T follicular helper cell (primary cell): ENCODE measurements around the gene PRRC2A.

Source experiments
- DNase-seq: peaks from one replicate; pipeline ENCODE4 v3.0.0-alpha.2; 2020; ENCODE audit warnings: low read depth
- total RNA-seq, 2 experiments: gene quantifications; one replicate each; lab custom pipeline; 2026; lab: John Stamatoyannopoulos, UW

Gene PRRC2A
- total RNA-seq = 301 to 302 reads per million in 2 experiments

DNA sequence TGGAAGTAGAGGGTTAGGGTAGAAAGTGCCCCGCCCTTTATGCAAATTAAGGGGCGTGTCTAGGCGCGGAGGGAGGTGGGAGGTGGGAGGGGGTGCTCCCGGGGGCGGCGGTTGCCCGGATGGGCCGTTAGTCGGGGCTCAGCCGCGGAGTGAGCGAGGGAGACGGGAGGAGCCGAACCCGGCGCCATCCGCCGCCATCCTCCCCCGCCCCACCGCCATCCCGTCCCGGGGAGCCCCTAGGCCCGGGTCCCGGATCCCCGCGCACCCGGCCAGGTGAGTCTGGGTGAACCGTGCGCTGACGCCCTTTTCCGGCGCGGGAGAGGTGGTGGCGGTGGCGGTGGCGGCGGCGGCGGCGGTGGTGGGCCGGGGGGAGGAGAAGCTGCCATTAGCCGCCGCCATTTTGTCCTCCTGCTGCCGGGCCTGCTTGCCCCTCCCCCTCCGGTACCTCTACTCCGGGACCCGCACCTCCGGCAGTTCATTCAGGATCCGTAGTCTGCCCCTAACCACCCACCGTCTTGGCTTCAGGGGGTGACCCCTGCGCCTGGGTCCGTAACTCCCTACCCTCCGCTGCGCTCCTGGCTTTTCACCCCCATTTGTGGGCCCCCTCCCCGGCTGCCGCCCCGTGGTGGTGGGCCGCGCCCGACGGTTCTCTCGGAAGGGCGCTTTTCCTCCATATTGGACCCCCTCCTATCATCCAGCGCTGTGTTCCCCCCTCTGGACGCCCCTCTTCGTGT, at the start of gene PRRC2A:
TSS of gene PRRC2A (plus strand) at position 130 of the 734 bp plus-strand sequence. CDS start 2,075 bp downstream, outside the sequence.
- peak; percentile 73 for DNase-seq

DNA sequence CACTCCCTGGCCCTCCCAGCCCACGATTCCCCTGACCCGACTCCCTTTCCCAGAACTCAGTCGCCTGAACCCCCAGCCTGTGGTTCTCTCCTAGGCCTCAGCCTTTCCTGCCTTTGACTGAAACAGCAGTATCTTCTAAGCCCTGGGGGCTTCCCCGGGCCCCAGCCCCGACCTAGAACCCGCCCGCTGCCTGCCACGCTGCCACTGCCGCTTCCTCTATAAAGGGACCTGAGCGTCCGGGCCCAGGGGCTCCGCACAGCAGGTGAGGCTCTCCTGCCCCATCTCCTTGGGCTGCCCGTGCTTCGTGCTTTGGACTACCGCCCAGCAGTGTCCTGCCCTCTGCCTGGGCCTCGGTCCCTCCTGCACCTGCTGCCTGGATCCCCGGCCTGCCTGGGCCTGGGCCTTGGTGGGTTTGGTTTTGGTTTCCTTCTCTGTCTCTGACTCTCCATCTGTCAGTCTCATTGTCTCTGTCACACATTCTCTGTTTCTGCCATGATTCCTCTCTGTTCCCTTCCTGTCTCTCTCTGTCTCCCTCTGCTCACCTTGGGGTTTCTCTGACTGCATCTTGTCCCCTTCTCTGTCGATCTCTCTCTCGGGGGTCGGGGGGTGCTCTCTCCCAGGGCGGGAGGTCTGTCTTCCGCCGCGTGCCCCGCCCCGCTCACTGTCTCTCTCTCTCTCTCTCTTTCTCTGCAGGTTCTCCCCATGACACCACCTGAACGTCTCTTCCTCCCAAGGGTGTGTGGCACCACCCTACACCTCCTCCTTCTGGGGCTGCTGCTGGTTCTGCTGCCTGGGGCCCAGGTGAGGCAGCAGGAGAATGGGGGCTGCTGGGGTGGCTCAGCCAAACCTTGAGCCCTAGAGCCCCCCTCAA, 48.2 kb upstream of the PRRC2A start, which contains the start of gene LTA:
TSS of gene LTA (plus strand) at position 249 of the 871 bp plus-strand sequence. CDS start at position 703, 454 bp downstream.
- DNase-seq = peak; percentile 64

DNA sequence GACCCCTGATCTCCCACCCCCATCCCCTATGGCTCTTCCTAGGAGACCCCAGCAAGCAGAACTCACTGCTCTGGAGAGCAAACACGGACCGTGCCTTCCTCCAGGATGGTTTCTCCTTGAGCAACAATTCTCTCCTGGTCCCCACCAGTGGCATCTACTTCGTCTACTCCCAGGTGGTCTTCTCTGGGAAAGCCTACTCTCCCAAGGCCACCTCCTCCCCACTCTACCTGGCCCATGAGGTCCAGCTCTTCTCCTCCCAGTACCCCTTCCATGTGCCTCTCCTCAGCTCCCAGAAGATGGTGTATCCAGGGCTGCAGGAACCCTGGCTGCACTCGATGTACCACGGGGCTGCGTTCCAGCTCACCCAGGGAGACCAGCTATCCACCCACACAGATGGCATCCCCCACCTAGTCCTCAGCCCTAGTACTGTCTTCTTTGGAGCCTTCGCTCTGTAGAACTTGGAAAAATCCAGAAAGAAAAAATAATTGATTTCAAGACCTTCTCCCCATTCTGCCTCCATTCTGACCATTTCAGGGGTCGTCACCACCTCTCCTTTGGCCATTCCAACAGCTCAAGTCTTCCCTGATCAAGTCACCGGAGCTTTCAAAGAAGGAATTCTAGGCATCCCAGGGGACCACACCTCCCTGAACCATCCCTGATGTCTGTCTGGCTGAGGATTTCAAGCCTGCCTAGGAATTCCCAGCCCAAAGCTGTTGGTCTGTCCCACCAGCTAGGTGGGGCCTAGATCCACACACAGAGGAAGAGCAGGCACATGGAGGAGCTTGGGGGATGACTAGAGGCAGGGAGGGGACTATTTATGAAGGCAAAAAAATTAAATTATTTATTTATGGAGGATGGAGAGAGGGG, 47.0 kb upstream of the PRRC2A start:
- DNase-seq = no peak

DNA sequence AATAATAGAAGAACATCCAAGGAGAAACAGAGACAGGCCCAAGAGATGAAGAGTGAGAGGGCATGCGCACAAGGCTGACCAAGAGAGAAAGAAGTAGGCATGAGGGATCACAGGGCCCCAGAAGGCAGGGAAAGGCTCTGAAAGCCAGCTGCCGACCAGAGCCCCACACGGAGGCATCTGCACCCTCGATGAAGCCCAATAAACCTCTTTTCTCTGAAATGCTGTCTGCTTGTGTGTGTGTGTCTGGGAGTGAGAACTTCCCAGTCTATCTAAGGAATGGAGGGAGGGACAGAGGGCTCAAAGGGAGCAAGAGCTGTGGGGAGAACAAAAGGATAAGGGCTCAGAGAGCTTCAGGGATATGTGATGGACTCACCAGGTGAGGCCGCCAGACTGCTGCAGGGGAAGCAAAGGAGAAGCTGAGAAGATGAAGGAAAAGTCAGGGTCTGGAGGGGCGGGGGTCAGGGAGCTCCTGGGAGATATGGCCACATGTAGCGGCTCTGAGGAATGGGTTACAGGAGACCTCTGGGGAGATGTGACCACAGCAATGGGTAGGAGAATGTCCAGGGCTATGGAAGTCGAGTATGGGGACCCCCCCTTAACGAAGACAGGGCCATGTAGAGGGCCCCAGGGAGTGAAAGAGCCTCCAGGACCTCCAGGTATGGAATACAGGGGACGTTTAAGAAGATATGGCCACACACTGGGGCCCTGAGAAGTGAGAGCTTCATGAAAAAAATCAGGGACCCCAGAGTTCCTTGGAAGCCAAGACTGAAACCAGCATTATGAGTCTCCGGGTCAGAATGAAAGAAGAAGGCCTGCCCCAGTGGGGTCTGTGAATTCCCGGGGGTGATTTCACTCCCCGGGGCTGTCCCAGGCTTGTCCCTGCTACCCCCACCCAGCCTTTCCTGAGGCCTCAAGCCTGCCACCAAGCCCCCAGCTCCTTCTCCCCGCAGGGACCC, 46.1 kb upstream of the PRRC2A start:
- DNase-seq = no peak

DNA sequence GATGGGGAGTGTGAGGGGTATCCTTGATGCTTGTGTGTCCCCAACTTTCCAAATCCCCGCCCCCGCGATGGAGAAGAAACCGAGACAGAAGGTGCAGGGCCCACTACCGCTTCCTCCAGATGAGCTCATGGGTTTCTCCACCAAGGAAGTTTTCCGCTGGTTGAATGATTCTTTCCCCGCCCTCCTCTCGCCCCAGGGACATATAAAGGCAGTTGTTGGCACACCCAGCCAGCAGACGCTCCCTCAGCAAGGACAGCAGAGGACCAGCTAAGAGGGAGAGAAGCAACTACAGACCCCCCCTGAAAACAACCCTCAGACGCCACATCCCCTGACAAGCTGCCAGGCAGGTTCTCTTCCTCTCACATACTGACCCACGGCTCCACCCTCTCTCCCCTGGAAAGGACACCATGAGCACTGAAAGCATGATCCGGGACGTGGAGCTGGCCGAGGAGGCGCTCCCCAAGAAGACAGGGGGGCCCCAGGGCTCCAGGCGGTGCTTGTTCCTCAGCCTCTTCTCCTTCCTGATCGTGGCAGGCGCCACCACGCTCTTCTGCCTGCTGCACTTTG, 45.1 kb upstream of the PRRC2A start, which contains the start of gene TNF:
TSS of gene TNF (plus strand) at position 231 of the 567 bp plus-strand sequence. CDS start at position 408, 177 bp downstream.
- DNase-seq = peak; percentile 71

DNA sequence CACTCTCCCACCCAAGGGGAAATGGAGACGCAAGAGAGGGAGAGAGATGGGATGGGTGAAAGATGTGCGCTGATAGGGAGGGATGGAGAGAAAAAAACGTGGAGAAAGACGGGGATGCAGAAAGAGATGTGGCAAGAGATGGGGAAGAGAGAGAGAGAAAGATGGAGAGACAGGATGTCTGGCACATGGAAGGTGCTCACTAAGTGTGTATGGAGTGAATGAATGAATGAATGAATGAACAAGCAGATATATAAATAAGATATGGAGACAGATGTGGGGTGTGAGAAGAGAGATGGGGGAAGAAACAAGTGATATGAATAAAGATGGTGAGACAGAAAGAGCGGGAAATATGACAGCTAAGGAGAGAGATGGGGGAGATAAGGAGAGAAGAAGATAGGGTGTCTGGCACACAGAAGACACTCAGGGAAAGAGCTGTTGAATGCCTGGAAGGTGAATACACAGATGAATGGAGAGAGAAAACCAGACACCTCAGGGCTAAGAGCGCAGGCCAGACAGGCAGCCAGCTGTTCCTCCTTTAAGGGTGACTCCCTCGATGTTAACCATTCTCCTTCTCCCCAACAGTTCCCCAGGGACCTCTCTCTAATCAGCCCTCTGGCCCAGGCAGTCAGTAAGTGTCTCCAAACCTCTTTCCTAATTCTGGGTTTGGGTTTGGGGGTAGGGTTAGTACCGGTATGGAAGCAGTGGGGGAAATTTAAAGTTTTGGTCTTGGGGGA, 44.4 kb upstream of the PRRC2A start:
- no peak for DNase-seq

DNA sequence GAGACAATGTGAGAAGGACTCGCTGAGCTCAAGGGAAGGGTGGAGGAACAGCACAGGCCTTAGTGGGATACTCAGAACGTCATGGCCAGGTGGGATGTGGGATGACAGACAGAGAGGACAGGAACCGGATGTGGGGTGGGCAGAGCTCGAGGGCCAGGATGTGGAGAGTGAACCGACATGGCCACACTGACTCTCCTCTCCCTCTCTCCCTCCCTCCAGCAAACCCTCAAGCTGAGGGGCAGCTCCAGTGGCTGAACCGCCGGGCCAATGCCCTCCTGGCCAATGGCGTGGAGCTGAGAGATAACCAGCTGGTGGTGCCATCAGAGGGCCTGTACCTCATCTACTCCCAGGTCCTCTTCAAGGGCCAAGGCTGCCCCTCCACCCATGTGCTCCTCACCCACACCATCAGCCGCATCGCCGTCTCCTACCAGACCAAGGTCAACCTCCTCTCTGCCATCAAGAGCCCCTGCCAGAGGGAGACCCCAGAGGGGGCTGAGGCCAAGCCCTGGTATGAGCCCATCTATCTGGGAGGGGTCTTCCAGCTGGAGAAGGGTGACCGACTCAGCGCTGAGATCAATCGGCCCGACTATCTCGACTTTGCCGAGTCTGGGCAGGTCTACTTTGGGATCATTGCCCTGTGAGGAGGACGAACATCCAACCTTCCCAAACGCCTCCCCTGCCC, 43.5 kb upstream of the PRRC2A start:
- no peak for DNase-seq

DNA sequence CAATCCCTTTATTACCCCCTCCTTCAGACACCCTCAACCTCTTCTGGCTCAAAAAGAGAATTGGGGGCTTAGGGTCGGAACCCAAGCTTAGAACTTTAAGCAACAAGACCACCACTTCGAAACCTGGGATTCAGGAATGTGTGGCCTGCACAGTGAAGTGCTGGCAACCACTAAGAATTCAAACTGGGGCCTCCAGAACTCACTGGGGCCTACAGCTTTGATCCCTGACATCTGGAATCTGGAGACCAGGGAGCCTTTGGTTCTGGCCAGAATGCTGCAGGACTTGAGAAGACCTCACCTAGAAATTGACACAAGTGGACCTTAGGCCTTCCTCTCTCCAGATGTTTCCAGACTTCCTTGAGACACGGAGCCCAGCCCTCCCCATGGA, 42.9 kb upstream of the PRRC2A start:
- DNase-seq = no peak

DNA sequence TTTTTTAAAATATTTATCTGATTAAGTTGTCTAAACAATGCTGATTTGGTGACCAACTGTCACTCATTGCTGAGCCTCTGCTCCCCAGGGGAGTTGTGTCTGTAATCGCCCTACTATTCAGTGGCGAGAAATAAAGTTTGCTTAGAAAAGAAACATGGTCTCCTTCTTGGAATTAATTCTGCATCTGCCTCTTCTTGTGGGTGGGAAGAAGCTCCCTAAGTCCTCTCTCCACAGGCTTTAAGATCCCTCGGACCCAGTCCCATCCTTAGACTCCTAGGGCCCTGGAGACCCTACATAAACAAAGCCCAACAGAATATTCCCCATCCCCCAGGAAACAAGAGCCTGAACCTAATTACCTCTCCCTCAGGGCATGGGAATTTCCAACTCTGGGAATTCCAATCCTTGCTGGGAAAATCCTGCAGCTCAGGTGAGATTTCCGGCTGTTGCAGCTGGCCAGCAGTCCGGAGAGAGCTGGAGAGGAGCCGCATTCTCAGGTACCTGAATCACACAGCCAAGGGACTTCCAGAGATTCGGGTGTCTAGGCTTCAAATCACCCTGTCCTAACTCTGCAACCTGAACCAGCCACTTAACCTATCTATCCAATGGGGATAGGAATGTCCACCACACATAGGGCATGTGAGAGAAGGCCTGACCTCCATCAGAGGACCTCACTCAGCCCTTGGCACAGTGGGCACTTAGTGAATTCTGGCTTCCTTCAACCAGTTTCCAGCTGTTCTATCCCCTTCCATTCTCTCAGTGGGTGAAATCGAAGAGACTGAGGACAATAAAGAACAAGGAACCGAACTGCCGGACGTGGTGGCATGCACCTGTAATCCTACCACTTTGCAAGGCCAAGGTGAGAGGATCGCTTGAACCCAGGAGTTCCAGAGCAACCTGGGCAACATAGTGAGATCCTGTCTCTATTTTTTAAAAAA, 42.1 kb upstream of the PRRC2A start:
- no peak for DNase-seq

DNA sequence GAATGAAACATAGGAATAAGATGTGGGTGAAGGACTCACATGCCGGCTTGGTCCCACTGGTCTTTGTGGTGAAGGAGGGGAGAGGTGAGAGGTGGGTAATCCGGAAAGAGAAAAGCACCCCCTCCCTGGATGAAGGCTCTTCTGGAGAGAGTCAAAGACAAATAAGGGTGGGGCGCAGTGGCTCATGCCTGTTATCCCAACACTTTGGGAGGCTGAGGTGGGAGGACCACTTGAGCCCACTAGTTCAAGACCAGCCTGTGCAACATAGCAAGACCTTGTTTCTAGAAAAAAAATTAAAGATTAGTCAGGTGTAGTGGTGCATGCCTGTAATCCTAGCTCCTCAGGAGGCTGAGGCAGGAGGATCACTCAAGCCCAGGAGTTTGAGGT, 41.4 kb upstream of the PRRC2A start:
- no peak for DNase-seq

DNA sequence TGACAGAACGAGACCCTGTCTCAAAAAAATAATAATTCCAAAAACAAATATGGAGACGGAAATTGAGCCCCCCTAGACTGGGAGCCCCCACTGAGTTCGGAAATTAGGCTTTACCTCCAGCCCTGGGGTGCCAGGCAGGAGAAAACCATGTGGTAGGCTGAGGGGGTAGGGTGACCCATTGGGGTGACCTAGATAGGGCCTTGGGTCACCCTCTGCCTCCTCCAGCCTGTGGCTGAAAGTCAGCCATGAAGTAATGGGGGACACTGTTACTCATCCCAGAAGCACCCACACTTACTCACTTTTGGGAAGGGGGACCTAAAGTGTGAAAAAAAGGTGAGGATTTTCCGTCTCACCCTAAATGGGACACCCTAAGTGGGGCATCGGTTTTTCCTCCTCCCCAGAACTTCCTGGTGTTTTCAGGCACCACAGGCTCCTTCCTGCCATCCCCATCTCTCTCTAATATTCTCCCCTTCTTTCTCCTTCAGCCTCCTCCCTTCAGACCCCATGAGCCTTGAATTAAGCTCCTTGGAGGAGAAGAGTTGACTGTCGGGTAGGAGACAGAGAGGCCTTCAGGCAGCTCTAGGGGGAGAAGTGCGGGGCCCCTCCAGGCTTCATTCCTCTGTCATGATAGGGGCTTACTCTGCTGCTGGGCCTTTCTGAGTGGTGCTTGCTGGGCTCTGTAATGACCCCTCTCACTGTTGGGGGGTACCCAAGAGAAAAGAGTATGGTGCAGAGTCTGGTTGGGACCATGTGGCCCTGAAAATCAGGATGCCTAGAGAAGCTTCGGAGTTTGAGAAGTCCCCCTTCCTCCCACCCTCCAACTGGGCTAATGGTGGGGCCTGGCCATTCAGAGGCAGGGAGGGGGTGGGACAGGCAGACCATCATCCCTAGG, 40.7 kb upstream of the PRRC2A start:
- no peak for DNase-seq

DNA sequence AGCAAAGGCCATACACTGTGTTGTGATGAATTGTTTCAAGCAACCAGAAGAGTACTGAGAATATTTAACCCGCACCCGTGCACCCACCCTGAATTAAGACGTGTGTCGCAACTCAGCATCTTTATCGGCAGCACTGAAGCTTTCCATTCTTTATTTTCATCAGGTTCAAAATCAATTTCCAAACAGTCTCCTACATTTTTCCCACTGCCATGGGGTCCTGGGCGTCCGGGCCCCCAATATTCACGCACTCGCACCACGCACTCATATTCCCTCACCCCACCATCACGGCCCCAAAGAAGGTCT, 40.1 kb upstream of the PRRC2A start:
- no peak for DNase-seq

DNA sequence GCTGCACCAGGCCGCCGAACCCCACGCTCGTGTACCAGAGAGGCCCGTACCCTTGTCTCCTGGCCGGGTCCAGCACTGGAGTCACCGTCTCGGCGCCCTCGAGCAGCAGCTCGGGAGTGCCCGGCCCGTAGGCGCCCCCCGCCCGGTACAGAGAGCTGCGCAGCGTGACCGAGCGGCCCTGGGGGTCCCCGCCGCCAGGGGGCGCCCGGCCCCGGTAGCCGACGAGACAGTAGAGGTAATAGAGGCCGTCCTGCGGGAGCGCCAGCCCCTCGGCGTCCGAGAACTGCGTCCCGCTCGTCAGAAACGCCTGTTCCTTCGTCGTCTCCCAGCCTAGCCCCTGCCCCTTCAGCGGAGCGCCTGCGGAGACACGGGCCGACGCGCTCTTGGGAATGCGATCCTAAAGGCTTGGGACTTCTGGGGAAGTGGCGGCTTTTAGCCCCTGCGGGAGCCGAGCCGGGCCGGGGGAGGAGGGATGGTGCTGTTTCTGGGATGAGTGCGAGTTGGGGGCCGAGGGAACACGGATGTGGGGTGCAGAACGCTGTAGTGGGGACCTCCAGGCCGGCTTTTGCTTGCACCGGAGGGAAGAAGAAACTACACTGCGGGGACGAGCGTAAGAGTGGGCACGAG, 39.6 kb upstream of the PRRC2A start:
- DNase-seq = peak; percentile 81

DNA sequence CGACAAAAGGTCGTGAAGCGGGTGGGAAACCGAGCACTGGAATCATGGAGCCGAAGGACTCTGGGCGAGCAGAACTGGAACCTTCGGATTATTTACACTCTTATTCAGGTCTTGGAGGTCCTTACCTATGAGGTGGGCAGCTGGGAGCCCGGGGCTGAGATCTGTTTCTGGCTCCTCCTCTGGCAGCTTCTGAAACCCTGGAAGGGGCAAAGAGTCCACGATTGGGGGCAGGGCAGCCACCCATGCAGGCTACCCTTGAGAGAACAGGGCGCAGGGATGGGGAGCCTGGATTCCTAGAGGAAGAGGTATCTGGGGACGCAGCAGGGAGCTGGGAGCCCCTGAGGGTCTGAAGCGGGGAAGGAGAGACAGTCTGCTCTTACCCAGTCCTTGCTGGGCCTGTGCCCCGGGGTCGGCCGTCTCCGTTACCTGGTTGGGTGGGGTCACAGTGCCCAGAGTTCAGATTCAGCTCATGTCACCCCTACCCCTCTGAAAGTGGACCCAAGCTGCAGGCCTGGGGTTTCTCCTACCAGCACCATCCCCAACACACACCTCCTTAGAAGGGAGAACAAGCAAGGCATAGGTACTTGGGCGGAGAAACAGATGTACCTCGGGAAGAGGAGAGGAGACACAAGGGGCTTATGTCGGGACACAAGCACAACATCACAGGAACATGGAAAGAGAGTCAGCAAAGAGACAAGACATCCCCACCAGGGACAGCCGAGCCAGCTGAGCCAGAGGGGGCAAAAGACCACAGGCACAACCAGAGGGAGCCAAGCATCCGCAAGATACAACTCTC, 38.9 kb upstream of the PRRC2A start:
- no peak for DNase-seq

DNA sequence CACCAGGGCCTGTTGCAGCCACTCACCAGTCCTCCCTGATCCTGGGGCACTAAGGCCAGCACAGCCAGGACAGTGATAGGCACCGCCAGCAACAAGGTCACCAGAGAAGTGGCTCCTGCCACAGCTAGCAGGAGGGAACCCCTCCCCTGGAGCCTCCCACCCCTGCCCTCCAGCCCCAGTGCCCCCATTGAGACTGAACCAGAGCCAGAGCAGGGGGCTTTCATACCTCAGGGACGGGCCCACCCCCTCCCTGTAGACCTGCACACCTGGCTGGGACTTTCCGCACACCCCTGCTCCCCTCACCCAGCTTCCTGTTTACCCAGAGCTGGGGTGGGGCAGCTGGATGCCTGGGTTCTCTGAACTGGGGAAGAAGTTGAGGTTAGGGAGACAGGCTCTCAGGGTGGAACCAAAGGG, 38.3 kb upstream of the PRRC2A start, which contains the start of gene LTB:
TSS of gene LTB (minus strand) at position 195 of the 414 bp plus-strand sequence. CDS start at position 188, 7 bp downstream.
- DNase-seq = peak; percentile 67

DNA sequence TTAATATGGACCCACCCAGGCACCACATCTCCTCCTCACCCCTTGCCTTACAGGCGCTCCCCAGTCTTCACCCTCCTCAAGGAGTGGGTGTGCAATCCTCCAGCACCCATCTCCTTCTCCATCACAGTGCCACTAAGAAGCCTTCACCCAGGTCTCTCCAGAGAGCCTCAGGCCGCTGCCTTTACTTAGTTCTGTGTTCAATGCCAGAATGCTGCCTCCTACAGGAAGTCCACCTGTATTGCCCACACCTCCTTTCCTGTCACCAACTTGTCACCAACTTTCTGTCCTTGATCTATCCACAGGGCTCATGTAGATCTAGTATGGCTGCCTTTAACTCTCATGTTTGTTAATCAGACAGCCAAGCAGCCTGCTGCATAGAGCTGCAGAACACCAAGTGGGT, 35.0 kb upstream of the PRRC2A start:
- DNase-seq = no peak
